Karpas-422 (cell line): ENCODE data around the gene PYROXD2. TPM values are rescaled to one million over a fixed set of nuclear protein-coding genes. Genes with fewer than 3 reads are reported as not detected.

Source experiments
- DNase-seq: peaks from one replicate; pipeline ENCODE4 v3.0.0-alpha.2; 2015
- H2AFZ ChIP-seq: fragments of 200-600 bp; sonication (generic); 2 replicates; pipeline ENCODE4 v1.6.1; 2014; ENCODE audit warnings: antibody characterized with exemption, low read length, mixed read lengths
- H3K27ac ChIP-seq: fragments of 200-600 bp; sonication (generic); 2 replicates; pipeline ENCODE4 v1.5.1; 2014; ENCODE audit warnings: mild to moderate bottlenecking, low read length, moderate library complexity
- H3K27me3 ChIP-seq: fragments of 200-600 bp; sonication (generic); 2 replicates; pipeline ENCODE4 v1.6.1; 2014; ENCODE audit warnings: low read length, mixed read lengths
- H3K36me3 ChIP-seq: fragments of 200-600 bp; sonication (generic); 2 replicates; pipeline ENCODE4 v1.6.1; 2014; ENCODE audit warnings: low read length, mixed read lengths; ENCODE audit not compliant: insufficient read depth
- H3K4me1 ChIP-seq: fragments of 200-600 bp; sonication (generic); 2 replicates; pipeline ENCODE4 v1.6.1; 2014; ENCODE audit warnings: mild to moderate bottlenecking, low read length, mixed read lengths
- H3K4me2 ChIP-seq: fragments of 200-600 bp; sonication (generic); 2 replicates; pipeline ENCODE4 v1.6.1; 2014; ENCODE audit warnings: low read length, low read depth, mild to moderate bottlenecking; ENCODE audit not compliant: poor library complexity, severe bottlenecking
- H3K4me3 ChIP-seq: fragments of 200-600 bp; sonication (generic); 2 replicates; pipeline ENCODE4 v1.5.1; 2014; ENCODE audit warnings: mild to moderate bottlenecking, antibody characterized with exemption, low read length, mixed read lengths
- H3K79me2 ChIP-seq: fragments of 200-600 bp; sonication (generic); 2 replicates; pipeline ENCODE4 v1.6.1; 2014; ENCODE audit warnings: mild to moderate bottlenecking, low read length, mixed read lengths
- H3K9ac ChIP-seq: fragments of 200-600 bp; sonication (generic); 2 replicates; pipeline ENCODE4 v1.6.0; 2014; ENCODE audit warnings: low read length
- H3K9me2 ChIP-seq: fragments of 200-600 bp; sonication (generic), shearing (Covaris generic); replicated peaks from 2 replicates; pipeline ENCODE4 v1.6.0; 2014; ENCODE audit warnings: mild to moderate bottlenecking, low read length, moderate library complexity; ENCODE audit not compliant: insufficient read depth
- H3K9me3 ChIP-seq: fragments of 300-700, 200-600 bp; sonication (generic); 2 replicates; pipeline ENCODE4 v1.6.1; 2014; ENCODE audit warnings: low read length, mixed read lengths
- H4K20me1 ChIP-seq: fragments of 200-600 bp; sonication (generic); 2 replicates; pipeline ENCODE4 v1.6.1; 2014; ENCODE audit warnings: mild to moderate bottlenecking, antibody characterized with exemption, low read length, low read depth; ENCODE audit not compliant: insufficient read depth
- total RNA-seq: library from RNA; depleted of rRNA; stranded (reverse); fragments of >200 nt; shearing (Covaris generic); gene quantifications from 2 replicates; pipeline ENCODE4 v1.2.3, GENCODE V29; 2014; ENCODE audit warnings: low replicate concordance

PYROXD2 gene
- total RNA-seq, 1 experiment from 2014 or later: 1.2 TPM

DNA sequence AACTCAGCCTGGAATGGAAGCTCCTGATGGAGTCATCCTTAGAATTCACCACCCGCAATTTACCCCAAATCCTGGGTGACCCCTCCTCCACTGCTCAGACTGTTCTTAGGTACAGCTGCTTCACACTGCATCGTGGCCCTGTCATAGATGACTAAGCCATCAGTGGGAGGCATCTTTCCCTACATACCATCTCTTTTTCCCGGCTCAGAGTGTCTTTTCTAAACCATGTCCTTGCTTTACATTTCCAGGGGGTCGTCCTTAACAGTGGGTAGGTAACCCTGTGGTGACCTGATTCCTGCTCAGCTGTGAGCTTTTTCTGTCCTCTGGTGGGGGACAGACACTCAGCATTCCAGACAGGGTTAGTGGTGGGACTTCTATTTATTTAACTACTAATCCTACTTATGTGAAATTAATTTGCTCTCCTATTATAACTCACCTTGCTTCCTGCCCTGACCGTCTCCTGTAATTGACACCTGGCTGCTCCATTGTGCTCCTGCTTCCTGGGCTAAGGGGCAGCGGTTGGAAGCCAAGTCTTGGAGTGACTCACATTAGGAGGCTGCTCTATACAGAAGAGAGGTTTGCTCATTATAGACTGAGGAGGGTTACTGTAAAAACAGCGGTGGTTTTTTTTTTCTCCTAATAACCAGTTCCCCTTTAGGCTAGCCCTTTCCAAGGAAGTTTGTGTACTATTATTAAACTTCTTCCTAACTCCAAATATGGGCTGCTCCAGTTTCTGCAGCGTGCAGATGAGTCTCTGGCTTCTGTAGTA is 40.6 kb downstream of the PYROXD2 start:
- H3K9ac ChIP-seq: no peak overlapping the region
- no peaks in the 10 kb centered on the region for H3K36me3 ChIP-seq
- H3K9me2 ChIP-seq: no peaks in the 10 kb centered on the region
- no peaks in the 10 kb centered on the region for H3K4me1 ChIP-seq
- H3K9me3 ChIP-seq: no peaks in the 10 kb centered on the region
- no peaks in the 10 kb centered on the region for H3K27me3 ChIP-seq
- H2AFZ ChIP-seq: no peak overlapping the region
- no peak overlapping the region for H3K27ac ChIP-seq
- no peaks in the 10 kb centered on the region for H3K79me2 ChIP-seq
- H3K4me2 ChIP-seq: no peak overlapping the region
- no peak overlapping the region for H3K4me3 ChIP-seq
- no peak for DNase-seq
- no peaks in the 10 kb centered on the region for H4K20me1 ChIP-seq

DNA sequence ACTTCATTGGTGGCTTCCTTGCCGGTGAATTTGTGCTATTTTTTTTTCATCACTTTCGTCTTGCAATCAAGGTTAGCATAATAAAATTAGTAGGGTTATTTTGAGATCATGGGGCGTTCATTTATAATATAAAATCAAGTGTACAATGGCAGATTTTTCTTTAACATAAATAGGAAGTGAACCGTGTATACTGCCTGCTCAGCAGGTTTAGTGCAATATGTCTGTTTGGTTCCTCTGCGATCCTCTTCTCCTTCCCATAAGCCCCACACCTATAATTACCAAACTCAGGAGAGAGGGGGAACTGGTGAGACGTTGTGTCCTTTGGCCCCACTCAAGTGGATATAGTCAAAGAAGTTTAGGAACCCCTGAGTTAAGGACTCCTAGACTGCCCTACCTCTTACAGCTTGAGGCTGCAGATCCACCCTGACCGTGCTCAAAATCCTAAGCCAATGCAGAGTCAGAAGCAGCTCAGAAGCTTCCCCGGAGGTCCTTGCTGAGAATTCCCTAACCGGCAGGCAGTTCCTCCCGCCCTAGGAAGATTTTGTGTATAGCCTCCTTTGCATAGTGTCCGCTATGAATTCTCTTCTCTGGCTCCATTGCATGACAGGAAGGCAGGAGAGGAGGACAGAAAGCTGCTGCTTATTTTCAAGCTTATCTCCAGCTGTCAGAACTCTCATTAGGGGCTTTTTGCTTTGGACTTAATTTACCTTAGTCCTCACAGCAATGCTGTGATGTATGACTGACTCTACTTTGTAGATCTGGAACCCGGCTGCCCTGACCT is 41.5 kb downstream of the PYROXD2 start:
- no peaks in the 10 kb centered on the region for H3K79me2 ChIP-seq
- H3K4me2 ChIP-seq: no peak overlapping the region
- H3K4me1 ChIP-seq: no peaks in the 10 kb centered on the region
- no peak overlapping the region for H3K4me3 ChIP-seq
- no peak overlapping the region for H3K27ac ChIP-seq
- no peaks in the 10 kb centered on the region for H3K27me3 ChIP-seq
- no peaks in the 10 kb centered on the region for H3K9me3 ChIP-seq
- no peak overlapping the region for H2AFZ ChIP-seq
- H4K20me1 ChIP-seq: no peaks in the 10 kb centered on the region
- DNase-seq: no peak
- no peaks in the 10 kb centered on the region for H3K9me2 ChIP-seq
- no peak overlapping the region for H3K9ac ChIP-seq
- no peaks in the 10 kb centered on the region for H3K36me3 ChIP-seq

DNA sequence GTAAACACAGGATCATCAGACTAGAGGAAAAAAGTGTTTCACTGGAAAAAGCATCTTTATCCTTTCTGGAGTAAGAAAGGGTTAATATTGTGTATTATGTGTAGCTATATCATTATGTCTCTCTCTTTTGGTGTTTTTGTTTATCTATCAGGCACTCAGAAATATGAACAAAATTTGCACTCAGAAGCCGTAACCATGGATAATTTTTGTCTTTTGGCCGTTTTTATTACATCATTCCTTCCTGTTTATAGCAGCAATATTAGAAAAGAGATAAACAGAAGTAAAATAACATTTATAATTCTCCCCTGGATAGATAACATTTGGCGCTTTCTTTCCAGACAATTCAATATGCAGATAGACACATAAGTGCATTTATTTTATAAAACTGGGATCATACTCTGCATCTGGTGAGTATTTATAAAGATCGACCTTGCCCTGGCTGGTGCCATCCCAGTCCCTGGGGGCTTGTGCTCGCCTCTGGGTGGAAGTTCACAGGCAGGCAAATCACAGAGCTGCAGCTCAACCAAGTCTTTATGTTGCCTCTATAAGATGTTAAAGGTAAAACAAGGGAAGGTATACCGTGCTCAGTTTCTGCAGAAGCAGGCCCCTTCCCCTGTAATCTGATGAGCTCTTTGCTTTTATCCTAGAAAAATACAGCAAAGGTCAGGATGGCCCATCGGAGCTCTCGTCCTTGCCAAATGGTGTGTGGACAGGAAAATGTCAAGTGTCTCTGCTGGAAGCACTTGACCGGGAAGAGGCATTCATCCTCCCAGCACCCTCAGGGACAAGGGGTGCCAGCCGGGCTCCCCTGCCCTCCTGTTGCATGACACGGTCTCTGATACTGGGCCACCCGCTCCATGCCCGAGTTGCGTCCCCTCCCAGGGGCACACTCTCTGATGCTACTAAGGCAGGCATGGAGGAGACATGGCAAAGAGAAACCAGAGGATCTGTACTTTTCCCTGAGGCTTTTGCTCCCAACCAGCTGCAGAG is 43.9 kb downstream of the PYROXD2 start:
- no peaks in the 10 kb centered on the region for H3K79me2 ChIP-seq
- H3K9ac ChIP-seq: no peak overlapping the region

DNA sequence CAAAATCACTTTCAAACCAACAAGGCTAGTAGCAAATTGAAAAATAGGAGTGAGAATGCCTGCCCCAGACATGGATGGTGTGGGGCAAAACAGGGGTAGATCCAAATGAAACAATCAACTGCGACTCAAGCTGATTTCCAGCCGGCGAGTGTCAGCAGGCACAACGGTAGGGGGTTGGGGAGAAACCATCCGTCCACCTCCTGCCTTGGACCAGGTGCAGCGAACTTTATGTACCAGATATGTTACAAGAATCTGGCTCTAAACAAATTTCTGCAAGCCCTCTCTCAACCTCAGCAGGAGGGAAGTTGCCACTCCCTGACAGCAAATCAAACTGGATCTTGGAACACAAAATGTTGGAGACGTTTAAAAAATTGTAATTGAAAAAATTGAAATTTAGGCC is 45.2 kb downstream of the PYROXD2 start:
- Histone ChIP-seq H3K4me2 (no peak overlapping the region), H3K4me1 (no peaks in the 10 kb centered on the region), H2AFZ (no peak overlapping the region), H3K36me3 (no peaks in the 10 kb centered on the region), H3K9me3 (no peaks in the 10 kb centered on the region), H3K9ac (no peak overlapping the region), H3K79me2 (no peaks in the 10 kb centered on the region), H3K4me3 (no peak overlapping the region), H3K27ac (no peak overlapping the region), H4K20me1 (no peaks in the 10 kb centered on the region), H3K27me3 (no peaks in the 10 kb centered on the region), H3K9me2 (no peaks in the 10 kb centered on the region)
- no peak for DNase-seq

More for the DNA sequence above, 43.9 kb downstream of the PYROXD2 start:
- H3K36me3 ChIP-seq: no peaks in the 10 kb centered on the region
- H2AFZ ChIP-seq: no peak overlapping the region
- no peaks in the 10 kb centered on the region for H4K20me1 ChIP-seq
- no peak overlapping the region for H3K4me2 ChIP-seq
- no peaks in the 10 kb centered on the region for H3K4me1 ChIP-seq
- H3K27ac ChIP-seq: no peak overlapping the region
- DNase-seq: no peak
- H3K9me2 ChIP-seq: no peaks in the 10 kb centered on the region
- H3K27me3 ChIP-seq: no peaks in the 10 kb centered on the region
- H3K4me3 ChIP-seq: no peak overlapping the region
- no peaks in the 10 kb centered on the region for H3K9me3 ChIP-seq

DNA sequence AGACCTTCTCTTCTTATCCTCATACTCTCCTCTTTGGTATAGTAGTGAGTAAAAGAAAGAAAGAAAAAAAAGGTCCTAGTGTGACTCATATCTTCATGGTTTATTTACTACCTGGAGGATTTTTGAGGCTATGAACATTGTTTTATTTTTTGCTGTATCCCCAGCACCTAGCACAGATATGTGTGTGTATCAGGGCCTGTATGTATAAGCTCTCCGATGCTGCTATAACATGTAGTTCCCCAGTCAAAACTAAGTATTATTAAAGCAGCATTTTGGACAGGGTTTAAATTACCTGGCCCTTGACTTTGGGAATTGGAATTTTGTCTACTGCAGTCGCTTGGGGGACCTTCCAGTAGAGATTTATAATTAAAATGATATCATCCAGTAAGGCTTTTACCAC is 46.3 kb downstream of the PYROXD2 start:
- Histone ChIP-seq H3K36me3 (no peaks in the 10 kb centered on the region), H3K4me1 (no peaks in the 10 kb centered on the region), H3K79me2 (no peaks in the 10 kb centered on the region), H3K9ac (no peak overlapping the region), H4K20me1 (no peaks in the 10 kb centered on the region), H3K9me3 (no peaks in the 10 kb centered on the region), H3K9me2 (no peaks in the 10 kb centered on the region), H3K27ac (no peak overlapping the region), H3K4me3 (no peak overlapping the region), H2AFZ (no peak overlapping the region), H3K4me2 (no peak overlapping the region), H3K27me3 (no peaks in the 10 kb centered on the region)
- no peak for DNase-seq

DNA sequence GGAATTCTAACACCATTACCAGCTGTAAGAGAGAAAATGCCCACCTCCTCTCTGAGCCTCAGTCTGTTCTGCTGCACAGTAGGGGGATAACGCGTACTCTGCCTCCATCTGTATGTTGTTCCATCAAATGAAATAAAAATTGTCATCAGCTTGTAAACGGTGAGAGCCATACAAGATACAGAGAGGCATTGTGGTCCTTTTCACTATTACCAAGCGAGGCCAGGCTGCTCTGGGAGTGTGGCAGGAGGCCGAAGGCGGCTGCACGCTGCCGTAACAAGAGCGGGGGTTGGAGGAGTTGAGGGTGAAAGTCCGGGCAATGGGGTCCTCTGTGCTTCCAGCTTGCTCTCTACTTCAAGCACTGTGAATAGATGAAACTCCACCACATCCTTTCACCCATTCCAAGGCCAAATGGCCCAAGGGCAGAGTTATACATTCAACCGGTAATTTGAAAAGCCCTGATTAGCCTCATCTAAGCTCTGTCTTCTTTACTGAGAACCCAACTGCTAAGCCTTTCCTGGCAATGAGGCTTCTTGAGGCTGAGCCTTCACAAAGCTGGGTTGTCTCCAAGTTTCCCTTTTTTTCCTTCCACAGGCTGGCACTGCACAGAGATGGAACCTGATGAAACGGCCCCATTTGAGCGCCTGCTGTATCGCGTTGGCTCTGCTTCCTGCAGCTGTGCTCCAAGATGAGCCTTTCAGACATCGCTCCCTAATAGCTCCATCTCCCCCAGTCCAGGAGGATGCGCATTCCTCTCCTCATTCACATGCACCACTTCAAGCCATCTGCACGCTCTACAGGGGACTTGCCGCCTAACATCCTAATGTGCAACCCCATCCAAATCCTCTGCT is 47.2 kb downstream of the PYROXD2 start:
- Histone ChIP-seq H4K20me1 (no peaks in the 10 kb centered on the region), H3K27me3 (no peaks in the 10 kb centered on the region), H3K27ac (no peak overlapping the region), H3K9me2 (no peaks in the 10 kb centered on the region), H3K9me3 (no peaks in the 10 kb centered on the region), H3K4me1 (no peaks in the 10 kb centered on the region), H2AFZ (no peak overlapping the region), H3K9ac (no peak overlapping the region), H3K4me3 (no peak overlapping the region), H3K36me3 (no peaks in the 10 kb centered on the region), H3K4me2 (no peak overlapping the region), H3K79me2 (no peaks in the 10 kb centered on the region)
- no peak for DNase-seq

DNA sequence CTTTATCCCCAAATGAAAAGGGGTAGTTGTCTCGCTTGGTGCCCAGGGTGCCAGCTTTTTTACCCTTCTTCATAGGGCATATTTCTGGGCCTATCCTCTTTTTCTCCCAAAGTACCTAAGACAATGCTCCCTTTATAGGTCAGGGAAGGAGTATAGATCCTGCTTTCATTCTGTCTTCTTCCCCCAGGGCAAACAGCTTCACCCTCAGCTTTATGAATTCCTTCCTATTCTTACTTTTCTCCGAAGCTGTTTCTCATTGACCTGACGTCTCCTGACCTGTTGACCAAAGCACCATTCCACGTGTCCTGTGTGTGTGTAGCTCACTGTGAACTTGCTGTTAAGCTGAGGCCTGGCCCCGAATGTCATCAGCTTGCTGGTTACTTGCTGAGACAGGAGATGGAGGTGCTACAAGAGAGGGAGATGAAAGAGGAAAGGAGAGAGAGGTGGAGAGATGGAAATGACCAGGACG is 48.9 kb downstream of the PYROXD2 start:
- Histone ChIP-seq H3K4me3 (no peak overlapping the region), H3K4me1 (no peaks in the 10 kb centered on the region), H2AFZ (no peak overlapping the region), H3K27me3 (no peaks in the 10 kb centered on the region), H3K9me3 (no peaks in the 10 kb centered on the region), H4K20me1 (no peaks in the 10 kb centered on the region), H3K79me2 (no peaks in the 10 kb centered on the region), H3K9me2 (no peaks in the 10 kb centered on the region), H3K36me3 (no peaks in the 10 kb centered on the region), H3K27ac (no peak overlapping the region), H3K4me2 (no peak overlapping the region), H3K9ac (no peak overlapping the region)
- DNase-seq: no peak
